Skeletal muscle cell (primary cell): Measurements from ENCODE around the gene TRAF7.
A peak's percentile ranks its signal among the peaks of the same experiment; 100 is the strongest.
"Not testable (repeated sequence)": the region's sequence is repeated elsewhere in the genome, so short reads cannot be mapped to it uniquely, and the experiment has no call there.

Experiments
- DNase-seq: peaks from one replicate; pipeline ENCODE4 v3.0.0-alpha.2; 2010; ENCODE audit warnings: low read depth
- H3K4me3 ChIP-seq: 2 replicates; pipeline ENCODE4 v1.5.1; 2011; ENCODE audit warnings: low read depth, mild to moderate bottlenecking, control low read depth, low read length, moderate library complexity

Gene TRAF7

DNA sequence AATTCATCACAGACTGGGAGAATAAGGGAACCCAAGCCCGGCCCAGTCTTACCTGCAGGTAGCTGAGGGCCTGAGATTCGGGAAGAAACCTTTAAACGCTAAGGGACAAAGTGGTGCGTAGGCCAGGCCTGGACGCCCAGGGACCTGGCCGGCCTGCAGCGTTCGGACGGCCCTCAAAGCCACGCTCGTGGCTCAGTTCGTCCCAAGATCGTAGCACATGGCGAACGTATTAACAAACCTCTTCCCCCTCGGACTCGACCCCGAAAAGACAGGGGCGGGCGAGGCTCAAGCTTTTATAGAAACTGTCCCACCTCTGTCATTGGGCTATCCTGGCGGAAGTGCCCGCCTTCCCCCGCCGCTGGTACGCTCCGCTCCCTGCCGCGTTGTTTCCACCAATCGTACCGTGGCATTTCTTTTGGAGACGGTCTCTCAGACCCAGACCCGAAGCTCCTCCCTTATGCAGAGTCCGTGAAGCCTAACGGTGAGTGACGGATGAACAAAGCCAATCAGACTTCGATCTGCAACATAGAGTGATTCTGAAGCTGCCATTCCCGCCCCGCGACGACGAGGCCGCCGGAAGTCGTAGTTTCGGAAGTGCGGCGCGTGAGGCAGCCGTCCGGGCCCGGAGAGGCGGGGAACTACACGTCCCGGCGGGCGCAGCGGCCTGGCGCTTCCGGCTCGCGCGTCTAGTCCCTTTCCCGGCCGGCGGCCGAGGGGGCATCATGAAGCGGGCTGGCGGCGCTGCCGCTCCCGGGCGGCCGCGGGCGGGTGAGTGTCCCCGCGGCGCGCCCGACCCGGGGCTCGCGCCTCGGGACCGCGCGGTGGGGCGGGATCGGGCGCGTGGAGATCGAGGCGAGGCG is at the start of gene TRAF7:
Gene TRAF7 (plus strand): TSS at position 692 of the 860 bp plus-strand sequence. CDS start 8,139 bp downstream, outside the sequence.
- H3K4me3 ChIP-seq = peak within 1 kb of the TSS; percentile 91
- peak; percentile 100 for DNase-seq

GRCh38 chr16:2106211-2106610 is 49.4 kb upstream of the TRAF7 start:
- DNase-seq, H3K4me3 ChIP-seq: not testable (repeated sequence)

GRCh38 chr16:2107121-2107790 is 48.3 kb upstream of the TRAF7 start:
- not testable (repeated sequence) for H3K4me3 ChIP-seq
- peak; percentile 54 for DNase-seq

- DNase-seq, H3K4me3 ChIP-seq: not testable (repeated sequence)
Observed at GRCh38 chr16:2107791-2108125, 47.8 kb upstream of the TRAF7 start.

- H3K4me3 ChIP-seq, DNase-seq: not testable (repeated sequence)
Observed at GRCh38 chr16:2108446-2109270, 46.9 kb upstream of the TRAF7 start.

- not testable (repeated sequence) for H3K4me3 ChIP-seq, DNase-seq
Observed at GRCh38 chr16:2109271-2109580, 46.4 kb upstream of the TRAF7 start.

DNA sequence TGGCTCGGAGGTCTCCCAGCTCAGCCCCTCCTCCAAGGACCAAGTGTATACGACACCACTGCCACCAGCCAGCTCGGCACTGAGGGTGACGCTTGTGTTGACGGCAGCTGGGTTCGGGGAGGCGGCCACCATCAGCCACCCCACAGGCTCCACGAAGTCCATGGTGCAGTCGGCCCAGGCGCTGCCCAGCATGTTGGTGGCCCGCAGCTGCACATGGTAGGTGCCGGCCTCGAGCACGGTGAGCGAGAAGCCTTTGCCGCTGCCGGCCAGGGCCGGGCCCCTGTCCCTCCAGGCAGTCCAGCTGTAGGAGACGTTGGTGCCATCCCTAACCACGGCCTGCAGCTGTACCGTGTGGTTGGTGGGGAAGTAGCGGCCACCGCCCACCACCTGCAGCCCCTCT is 45.7 kb upstream of the TRAF7 start:
- not testable (repeated sequence) for DNase-seq, H3K4me3 ChIP-seq

- DNase-seq, H3K4me3 ChIP-seq: not testable (repeated sequence)
Observed at GRCh38 chr16:2110332-2111008, 45.1 kb upstream of the TRAF7 start.

GRCh38 chr16:2111009-2111353 is 44.6 kb upstream of the TRAF7 start:
- H3K4me3 ChIP-seq, DNase-seq: not testable (repeated sequence)

- DNase-seq, H3K4me3 ChIP-seq: not testable (repeated sequence)
Observed at GRCh38 chr16:2111412-2112335, 43.9 kb upstream of the TRAF7 start.

- H3K4me3 ChIP-seq, DNase-seq: not testable (repeated sequence)
Observed at GRCh38 chr16:2112539-2113106, 43.0 kb upstream of the TRAF7 start.

DNA sequence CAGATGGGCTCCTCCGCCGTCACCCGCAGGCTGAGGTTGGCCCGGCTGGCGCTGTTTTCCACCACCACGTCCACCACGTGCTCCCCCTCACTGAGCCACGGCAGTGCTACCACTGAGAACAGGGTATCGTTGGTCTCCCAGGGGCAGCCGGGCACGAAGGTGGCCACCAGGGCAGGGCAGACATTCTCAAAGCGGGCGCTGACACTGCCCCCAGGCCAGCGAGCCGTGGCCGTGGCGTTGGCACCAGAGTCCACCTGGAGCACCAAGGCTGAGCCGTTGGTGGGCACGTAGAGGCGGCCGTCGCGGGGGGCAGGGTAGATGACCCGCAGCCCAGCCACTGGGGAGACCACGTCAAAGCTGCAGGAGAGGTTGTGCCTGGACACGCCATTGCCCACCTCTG is 41.4 kb upstream of the TRAF7 start:
- not testable (repeated sequence) for H3K4me3 ChIP-seq, DNase-seq

DNA sequence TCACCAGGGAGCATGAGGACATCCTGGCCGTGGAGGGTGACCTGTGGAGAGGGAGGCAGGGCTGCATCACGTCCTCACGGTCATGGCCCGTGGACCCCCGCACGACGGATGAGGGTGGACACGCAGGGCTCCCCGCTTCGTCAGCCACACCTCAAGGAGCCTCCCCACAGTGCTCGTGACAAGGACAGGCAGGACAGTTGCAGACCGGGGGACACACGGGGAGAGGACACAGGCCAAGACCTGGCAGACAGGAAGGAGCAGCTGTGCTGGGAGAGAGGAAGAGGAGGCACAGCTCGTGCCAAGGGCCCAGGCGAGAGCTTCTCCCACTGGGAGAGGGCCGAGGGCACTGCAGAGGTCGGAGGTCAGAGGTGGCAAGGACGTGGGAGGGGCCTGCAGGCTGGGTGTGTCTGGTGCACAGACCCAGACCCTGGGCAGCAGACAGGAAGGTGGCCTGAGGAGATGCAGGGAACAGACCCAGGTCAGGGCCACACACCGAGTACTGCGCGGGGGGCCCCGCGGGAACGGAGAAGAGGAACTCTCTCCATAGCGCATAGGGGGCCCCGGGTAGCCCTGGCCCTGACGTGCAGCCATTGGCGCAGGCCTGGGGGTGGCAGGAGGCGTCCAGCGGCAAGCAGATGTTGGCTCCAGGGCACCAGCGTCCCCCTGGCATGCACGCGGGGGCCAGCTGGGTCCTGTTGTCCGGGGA is 40.5 kb upstream of the TRAF7 start:
- DNase-seq, H3K4me3 ChIP-seq: not testable (repeated sequence)

- H3K4me3 ChIP-seq = no peak overlapping the region
Observed at GRCh38 chr16:2115591-2115973, 40.0 kb upstream of the TRAF7 start.

DNA sequence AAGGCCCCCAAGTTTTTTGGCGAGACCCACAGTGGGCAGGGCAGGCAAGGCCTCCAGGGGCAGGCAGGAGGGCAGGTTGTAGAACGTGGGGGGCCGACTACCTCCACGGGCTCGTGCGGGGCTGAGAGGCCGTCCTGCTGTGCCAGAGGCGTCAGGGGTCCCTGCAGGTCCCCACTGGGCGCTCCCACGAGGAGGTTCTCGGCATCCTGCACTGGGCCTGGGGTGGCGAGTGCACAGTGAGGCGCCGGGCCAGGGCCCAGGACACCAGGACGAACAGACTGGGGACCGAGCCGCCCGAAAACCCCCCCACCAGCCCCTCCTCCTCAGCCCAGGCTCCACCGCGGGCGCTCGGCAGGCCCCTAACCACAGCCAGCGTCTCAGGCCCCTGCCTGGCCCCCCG is 39.2 kb upstream of the TRAF7 start:
- H3K4me3 ChIP-seq, DNase-seq: not testable (repeated sequence)

More at GRCh38 chr16:2115591-2115973, 40.0 kb upstream of the TRAF7 start:
- DNase-seq = no peak

GRCh38 chr16:2117341-2117740 is 38.2 kb upstream of the TRAF7 start:
- not testable (repeated sequence) for DNase-seq, H3K4me3 ChIP-seq

DNA sequence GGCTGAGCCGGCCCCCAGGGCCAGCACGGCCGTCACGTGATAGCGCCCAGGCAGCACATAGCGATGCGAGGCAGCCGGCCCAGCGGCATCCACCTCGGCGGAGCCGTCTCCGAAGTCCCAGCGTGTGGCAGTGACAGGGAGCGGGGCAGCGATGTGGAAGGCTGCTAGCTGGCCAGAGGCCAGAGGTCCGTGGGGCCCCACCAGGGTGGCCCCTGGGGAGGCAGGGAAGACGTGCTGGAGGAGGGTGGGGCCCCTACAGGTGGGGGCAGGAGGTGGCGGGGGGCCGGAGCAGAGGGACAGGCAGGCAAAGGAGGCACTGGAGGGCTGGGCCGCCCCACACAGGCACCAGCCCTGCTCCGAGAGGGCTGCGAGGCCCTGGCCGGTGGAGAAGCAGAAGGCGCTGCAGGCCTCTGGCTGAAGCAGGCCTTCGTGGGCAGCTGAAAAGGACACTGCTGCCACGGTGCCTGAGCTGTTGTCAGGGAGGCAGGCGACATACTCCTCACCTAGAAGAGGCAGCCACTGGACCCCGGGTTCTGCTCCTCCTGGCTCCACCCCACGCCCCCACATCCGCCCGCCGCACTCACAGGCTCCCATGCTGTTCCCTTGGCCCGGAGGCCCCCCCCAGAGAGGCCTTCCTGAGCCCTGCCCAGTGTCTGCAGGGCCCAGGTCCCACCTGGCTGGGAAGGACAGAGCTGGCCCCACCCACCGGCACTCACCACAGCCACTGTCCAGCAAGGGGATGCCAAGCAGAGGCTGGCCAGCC is 37.4 kb upstream of the TRAF7 start:
- not testable (repeated sequence) for DNase-seq, H3K4me3 ChIP-seq
